Caco-2 (cell line): ENCODE data around the gene PLS1. TPM values are rescaled to one million over a fixed set of nuclear protein-coding genes. Genes with fewer than 3 reads are reported as not detected.

Experiments
- BruUV-seq: library from RNA; stranded (reverse); fragments of 400-500 nt; replicated peaks from 2 replicates; lab custom pipeline; 2021; lab: Mats Ljungman, UMichigan
- CTCF ChIA-PET: fragments of 300-600 bp; sonication (Branson Sonifier 250); formaldehyde crosslinking; loops from one replicate; lab custom pipeline; 2022; ENCODE audit warnings: antibody characterized with exemption; lab: Charles Lee
- POLR2A ChIA-PET: fragments of 300-600 bp; sonication (Branson Sonifier 250); formaldehyde crosslinking; loops from one replicate; lab custom pipeline; 2022; ENCODE audit warnings: antibody characterized with exemption; lab: Charles Lee
- DNase-seq, 2 experiments: peaks; one replicate each; pipeline versions ENCODE4 v3.0.0 to v3.0.0-alpha.2; 2020 to 2022
- H3K27me3 ChIP-seq: replicated peaks from 2 replicates; pipeline ENCODE4 v1.6.0; 2011; ENCODE audit warnings: low read length; ENCODE audit not compliant: control insufficient read depth, insufficient read depth
- H3K36me3 ChIP-seq: 2 replicates; pipeline ENCODE4 v1.5.1; 2011; ENCODE audit warnings: low read length; ENCODE audit not compliant: control insufficient read depth, insufficient read depth
- H3K4me1 ChIP-seq: fragments of 250-450 bp; sonication (Bioruptor Pico); 2 replicates; pipeline ENCODE4 v1.5.1; 2020; ENCODE audit warnings: mild to moderate bottlenecking
- H3K4me3 ChIP-seq: 2 replicates; pipeline ENCODE4 v1.5.1; 2011; ENCODE audit warnings: low read depth, mild to moderate bottlenecking, control low read depth, low read length
- H3K9me3 ChIP-seq: fragments of 250-450 bp; sonication (Bioruptor Pico); 2 replicates; pipeline ENCODE4 v1.5.1; 2020; ENCODE audit warnings: mild to moderate bottlenecking, moderate library complexity
- H3K27ac Mint-ChIP-seq: one replicate; pipeline ENCODE4 v1.8.0; 2022; ENCODE audit warnings: mixed read lengths; ENCODE audit not compliant: unreplicated experiment
- H3K27me3 Mint-ChIP-seq: one replicate; pipeline ENCODE4 v1.8.0; 2022; ENCODE audit warnings: mixed read lengths; ENCODE audit not compliant: insufficient read depth, unreplicated experiment
- H3K36me3 Mint-ChIP-seq: one replicate; pipeline ENCODE4 v1.8.0; 2022; ENCODE audit warnings: mild to moderate bottlenecking, mixed read lengths; ENCODE audit not compliant: insufficient read depth, unreplicated experiment
- H3K4me1 Mint-ChIP-seq: one replicate; pipeline ENCODE4 v1.8.0; 2022; ENCODE audit warnings: low read depth, mixed read lengths; ENCODE audit not compliant: unreplicated experiment
- H3K4me3 Mint-ChIP-seq: one replicate; pipeline ENCODE4 v1.8.0; 2022; ENCODE audit warnings: mild to moderate bottlenecking, moderate library complexity, mixed read lengths; ENCODE audit not compliant: unreplicated experiment
- H3K9me3 Mint-ChIP-seq: one replicate; pipeline ENCODE4 v1.8.0; 2022; ENCODE audit warnings: mixed read lengths; ENCODE audit not compliant: unreplicated experiment
- CTCF ChIP-seq, 2 experiments: fragments of 200-600 bp in 1 of 2; IDR thresholded peaks; 1 replicate in 1 of 2; 2 replicates in 1 of 2; pipeline versions ENCODE4 v1.5.1 to v1.8.0; 2011 to 2022; ENCODE audit warnings: antibody characterized with exemption in 1 of 2, control low read depth in 1 of 2, inconsistent platforms in 1 of 2, low read depth in 1 of 2, low read length in 1 of 2, mild to moderate bottlenecking in 1 of 2, moderate library complexity in 1 of 2; ENCODE audit not compliant: insufficient read depth in 1 of 2, severe bottlenecking in 1 of 2, unreplicated experiment in 1 of 2
- intact Hi-C: fragments of 100-400 bp; cut with micrococcal nuclease; formaldehyde crosslinking; loops from one replicate; pipeline ENCODE4 v1.10.0; 2022; ENCODE audit not compliant: unreplicated experiment
- total RNA-seq: library from RNA; stranded (reverse); gene quantifications from 2 replicates; pipeline ENCODE4 v1.2.3, GENCODE V29; 2022

The PLS1 gene
- total RNA-seq, 1 experiment from 2014 or later, result 19.2 TPM

GRCh38 chr3:142645236-142645793 is 49.1 kb downstream of the PLS1 start:
- CTCF ChIA-PET, result no interaction called here
- peaks cover 5% of the 10 kb centered on the region; the same call in 1 of the 2 replicates for H3K4me1 ChIP-seq
- H3K4me3 Mint-ChIP-seq, result no peak overlapping the region
- H3K4me1 Mint-ChIP-seq, result no peaks in the 10 kb centered on the region
- no peak overlapping the region for H3K4me3 ChIP-seq
- no peaks in the 10 kb centered on the region for H3K36me3 ChIP-seq
- H3K27me3 Mint-ChIP-seq, result no peaks in the 10 kb centered on the region
- TF ChIP-seq CTCF (IDR thresholded peaks at IDR 0.05; ENCODE audit: insufficient read depth in 1 of 2, low read depth in 1 of 2, low read length in 1 of 2, severe bottlenecking in 1 of 2, unreplicated experiment in 1 of 2), result no peak
- H3K27me3 ChIP-seq, result no peaks in the 10 kb centered on the region
- DNase-seq, result no peak
- H3K36me3 Mint-ChIP-seq, result no peaks in the 10 kb centered on the region
- no TSS peak for BruUV-seq
- no peaks in the 10 kb centered on the region for H3K9me3 ChIP-seq
- H3K27ac Mint-ChIP-seq, result no peak overlapping the region
- H3K9me3 Mint-ChIP-seq, result no peaks in the 10 kb centered on the region
- POLR2A ChIA-PET, result no interaction called here
- intact Hi-C loops, result no loop called here

GRCh38 chr3:142646020-142646785 is 50.0 kb downstream of the PLS1 start:
- no peak overlapping the region for H3K27ac Mint-ChIP-seq
- CTCF ChIA-PET, result no interaction called here
- Histone ChIP-seq H3K36me3 (no peaks in the 10 kb centered on the region), H3K9me3 (no peaks in the 10 kb centered on the region), H3K27me3 (no peaks in the 10 kb centered on the region), H3K4me3 (no peak overlapping the region), H3K4me1 (peaks cover 5% of the 10 kb centered on the region; the same call in 1 of the 2 replicates)
- intact Hi-C loops, result no loop called here
- no peaks in the 10 kb centered on the region for H3K36me3 Mint-ChIP-seq
- no peaks in the 10 kb centered on the region for H3K27me3 Mint-ChIP-seq
- TF ChIP-seq CTCF (IDR thresholded peaks at IDR 0.05; ENCODE audit: insufficient read depth in 1 of 2, low read depth in 1 of 2, low read length in 1 of 2, severe bottlenecking in 1 of 2, unreplicated experiment in 1 of 2), result no peak
- POLR2A ChIA-PET, result no interaction called here
- H3K4me1 Mint-ChIP-seq, result no peaks in the 10 kb centered on the region
- H3K4me3 Mint-ChIP-seq, result no peak overlapping the region
- H3K9me3 Mint-ChIP-seq, result no peaks in the 10 kb centered on the region
- BruUV-seq, result no TSS peak
- DNase-seq, result no peak

GRCh38 chr3:142647856-142648255 is 51.7 kb downstream of the PLS1 start:
- intact Hi-C loops, result no loop called here
- no peak overlapping the region for H3K4me3 ChIP-seq
- no peaks in the 10 kb centered on the region for H3K9me3 ChIP-seq
- no peak for TF ChIP-seq CTCF (IDR thresholded peaks at IDR 0.05; ENCODE audit: insufficient read depth in 1 of 2, low read depth in 1 of 2, low read length in 1 of 2, severe bottlenecking in 1 of 2, unreplicated experiment in 1 of 2)
- no peak overlapping the region for H3K27ac Mint-ChIP-seq
- H3K27me3 Mint-ChIP-seq, result no peaks in the 10 kb centered on the region
- no peaks in the 10 kb centered on the region for H3K4me1 Mint-ChIP-seq
- no peaks in the 10 kb centered on the region for H3K9me3 Mint-ChIP-seq
- H3K27me3 ChIP-seq, result no peaks in the 10 kb centered on the region
- DNase-seq, result no peak
- CTCF ChIA-PET, result no interaction called here
- POLR2A ChIA-PET, result no interaction called here
- H3K4me3 Mint-ChIP-seq, result no peak overlapping the region
- BruUV-seq, result no TSS peak
- no peaks in the 10 kb centered on the region for H3K36me3 Mint-ChIP-seq
- no peaks in the 10 kb centered on the region for H3K36me3 ChIP-seq
- peaks cover 5% of the 10 kb centered on the region; the same call in 1 of the 2 replicates for H3K4me1 ChIP-seq
